B cell (primary cell): ENCODE results near the gene C11orf91.

Experiments
- EZH2 ChIP-seq: IDR thresholded peaks from 2 replicates; pipeline ENCODE4 v1.6.1; 2012; ENCODE audit warnings: borderline replicate concordance, low read depth, mild to moderate bottlenecking, moderate library complexity, low read length; ENCODE audit not compliant: insufficient read depth, poor library complexity, severe bottlenecking
- TF ChIP-seq, protein P1 (sequence below): fragments of 200-600 bp; IDR thresholded peaks from one replicate; pipeline ENCODE4 v1.8.0; 2022; ENCODE audit warnings: antibody characterized with exemption, mild to moderate bottlenecking

DNA sequence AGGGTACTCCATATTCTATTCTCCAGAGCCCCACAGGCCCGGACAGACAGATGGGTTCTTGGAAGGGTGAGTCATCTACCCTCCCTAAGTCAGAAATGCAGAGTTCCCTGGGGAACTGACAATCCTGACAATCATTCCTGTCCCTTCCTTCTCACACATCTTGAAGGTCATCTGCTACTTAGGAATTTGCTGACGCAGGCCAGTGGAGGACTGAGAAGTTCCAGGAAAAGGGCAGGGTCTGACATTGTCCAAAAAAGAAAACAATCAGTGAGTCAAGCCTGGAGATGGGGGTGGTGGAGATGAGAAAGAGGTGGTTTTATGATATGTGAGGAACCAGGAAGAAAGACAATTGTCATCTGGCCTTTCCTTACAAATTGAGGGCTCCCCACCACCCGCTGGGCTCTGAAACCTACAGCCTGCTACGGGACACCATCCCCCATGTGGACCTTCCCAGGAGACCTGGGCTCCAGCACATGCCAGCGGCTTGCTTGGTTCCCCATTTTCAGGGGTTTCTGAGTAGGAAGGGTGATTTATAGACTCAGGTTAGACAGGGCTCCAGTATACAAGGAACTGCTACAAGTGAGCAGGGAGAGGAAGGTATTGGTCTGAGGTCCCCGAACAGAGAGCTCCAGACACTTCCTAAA is 22.7 kb upstream of the C11orf91 start:
- TF ChIP-seq, protein P1, sequence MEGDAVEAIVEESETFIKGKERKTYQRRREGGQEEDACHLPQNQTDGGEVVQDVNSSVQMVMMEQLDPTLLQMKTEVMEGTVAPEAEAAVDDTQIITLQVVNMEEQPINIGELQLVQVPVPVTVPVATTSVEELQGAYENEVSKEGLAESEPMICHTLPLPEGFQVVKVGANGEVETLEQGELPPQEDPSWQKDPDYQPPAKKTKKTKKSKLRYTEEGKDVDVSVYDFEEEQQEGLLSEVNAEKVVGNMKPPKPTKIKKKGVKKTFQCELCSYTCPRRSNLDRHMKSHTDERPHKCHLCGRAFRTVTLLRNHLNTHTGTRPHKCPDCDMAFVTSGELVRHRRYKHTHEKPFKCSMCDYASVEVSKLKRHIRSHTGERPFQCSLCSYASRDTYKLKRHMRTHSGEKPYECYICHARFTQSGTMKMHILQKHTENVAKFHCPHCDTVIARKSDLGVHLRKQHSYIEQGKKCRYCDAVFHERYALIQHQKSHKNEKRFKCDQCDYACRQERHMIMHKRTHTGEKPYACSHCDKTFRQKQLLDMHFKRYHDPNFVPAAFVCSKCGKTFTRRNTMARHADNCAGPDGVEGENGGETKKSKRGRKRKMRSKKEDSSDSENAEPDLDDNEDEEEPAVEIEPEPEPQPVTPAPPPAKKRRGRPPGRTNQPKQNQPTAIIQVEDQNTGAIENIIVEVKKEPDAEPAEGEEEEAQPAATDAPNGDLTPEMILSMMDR = no peak
- TF ChIP-seq EZH2 = no peak
